ENCODE results near the gene OR51V1. TPM values are rescaled to one million over a fixed set of nuclear protein-coding genes. Genes with fewer than 3 reads are reported as not detected.

The OR51V1 gene
- total RNA-seq, result not detected in 2 replicates

GRCh38 chr11:5200582-5200981, at the start of gene OR51V1:
Gene OR51V1 (minus strand): TSS chr11:5200682. CDS start chr11:5200682, 0 bp downstream.

GRCh38 chr11:5249807-5250396, 49.4 kb upstream of the OR51V1 start, which contains the start of gene HBG1:
Gene HBG1 (minus strand): TSS chr11:5249857. CDS start chr11:5249804, 53 bp downstream.

GRCh38 chr11:5234381-5234834, 33.9 kb upstream of the OR51V1 start, which contains the start of gene HBD:
Gene HBD (minus strand): TSS chr11:5234483. CDS start chr11:5234433, 50 bp downstream.

GRCh38 chr11:5226732-5227310, 26.3 kb upstream of the OR51V1 start, which contains the start of gene HBB:
Gene HBB (minus strand): TSS chr11:5227071. CDS start chr11:5227021, 50 bp downstream.

GRCh38 chr11:5154657-5155056, 45.8 kb downstream of the OR51V1 start, which contains the start of gene OR52A1:
Gene OR52A1 (minus strand): TSS chr11:5154757. CDS start chr11:5152369, 2,388 bp downstream.

Other genes starting within 250 kb of the OR51V1 start
- gene OR51A2, start 245.0 kb downstream of the OR51V1 start, total RNA-seq, result not detected in 2 replicates
- under 0.01 TPM in 1 of 2 replicates, not detected in the other for gene OR51L1, start 205.8 kb downstream of the OR51V1 start, total RNA-seq
- not detected in 2 replicates for gene OR52J3, start 154.2 kb downstream of the OR51V1 start, total RNA-seq
- not detected in 2 replicates for gene OR52E2, start 141.1 kb downstream of the OR51V1 start, total RNA-seq
- gene OR52E1, start 131.1 kb downstream of the OR51V1 start, total RNA-seq, result not detected in 2 replicates
- gene OR52A5, start 62.3 kb downstream of the OR51V1 start, total RNA-seq, result not detected in 2 replicates
- not detected in 2 replicates for gene OR52A1, start 45.9 kb downstream of the OR51V1 start, total RNA-seq
- gene HBB, start 26.4 kb upstream of the OR51V1 start, total RNA-seq, result not detected in 2 replicates
- gene HBD, start 33.8 kb upstream of the OR51V1 start, total RNA-seq, result not detected in 2 replicates
- gene HBG1, start 49.2 kb upstream of the OR51V1 start, total RNA-seq, result not detected in 2 replicates
- not detected in 2 replicates for gene HBG2, start 54.1 kb upstream of the OR51V1 start, total RNA-seq
- 0.14 TPM in 1 of 2 replicates, not detected in the other for gene HBE1, start 69.3 kb upstream of the OR51V1 start, total RNA-seq
- not detected in 2 replicates for gene OR51B4, start 101.3 kb upstream of the OR51V1 start, total RNA-seq
- 0.18 TPM in 1 of 2 replicates, not detected in the other for gene OR51B2, start 123.6 kb upstream of the OR51V1 start, total RNA-seq
- 0.18 and 0.28 TPM in 2 replicates for gene OR51B5, start 142.8 kb upstream of the OR51V1 start, total RNA-seq
- gene OR51B6, start 150.8 kb upstream of the OR51V1 start, total RNA-seq, result not detected in 2 replicates
- not detected in 2 replicates for gene OR51M1, start 183.1 kb upstream of the OR51V1 start, total RNA-seq
- gene OR51Q1, start 221.4 kb upstream of the OR51V1 start, total RNA-seq, result not detected in 2 replicates
- gene OR51I1, start 240.8 kb upstream of the OR51V1 start, total RNA-seq, result 0.28 TPM in 1 of 2 replicates, not detected in the other
- gene OR51I2, start 248.6 kb upstream of the OR51V1 start, total RNA-seq, result not detected in 2 replicates

Measured in smooth muscle cell of bladder (primary cell).